ENCODE measurements around the gene IGFBP6.

IGFBP6 gene

GRCh38 chr12:53122961-53123468 lies 25.5 kb downstream of the IGFBP6 start:
- peak; percentile 57 for DNase-seq

- peak; percentile 47 for DNase-seq
Measured at GRCh38 chr12:53123578-53124351, 26.3 kb downstream of the IGFBP6 start.

- DNase-seq: no peak
Measured at GRCh38 chr12:53124352-53124723, 26.9 kb downstream of the IGFBP6 start.

GRCh38 chr12:53127169-53127568 lies 29.7 kb downstream of the IGFBP6 start:
- no peak for DNase-seq

GRCh38 chr12:53128780-53129569 lies 31.5 kb downstream of the IGFBP6 start:
- no peak for DNase-seq

- no peak for DNase-seq
Measured at GRCh38 chr12:53131844-53132243, 34.4 kb downstream of the IGFBP6 start.

GRCh38 chr12:53133722-53134121 lies 36.3 kb downstream of the IGFBP6 start:
- no peak for DNase-seq

- DNase-seq: no peak
Measured at GRCh38 chr12:53143355-53143754, 45.9 kb downstream of the IGFBP6 start.

- peak; percentile 14 for DNase-seq
Measured at GRCh38 chr12:53145383-53146260, 48.2 kb downstream of the IGFBP6 start.

GRCh38 chr12:53147181-53147580 lies 49.7 kb downstream of the IGFBP6 start:
- DNase-seq: no peak

GRCh38 chr12:53147653-53148052 lies 50.2 kb downstream of the IGFBP6 start:
- no peak for DNase-seq

- no peak for DNase-seq
Measured at GRCh38 chr12:53151039-53151438, 53.6 kb downstream of the IGFBP6 start.

All from fibroblast of skin of right quadriceps (primary cell).